Stromal cell of bone marrow (primary cell): ENCODE results near the gene PRDM15.

Experiments
- DNase-seq: peaks from one replicate; pipeline ENCODE4 v3.0.0-alpha.2; 2012; ENCODE audit warnings: low read depth

PRDM15 gene

DNA sequence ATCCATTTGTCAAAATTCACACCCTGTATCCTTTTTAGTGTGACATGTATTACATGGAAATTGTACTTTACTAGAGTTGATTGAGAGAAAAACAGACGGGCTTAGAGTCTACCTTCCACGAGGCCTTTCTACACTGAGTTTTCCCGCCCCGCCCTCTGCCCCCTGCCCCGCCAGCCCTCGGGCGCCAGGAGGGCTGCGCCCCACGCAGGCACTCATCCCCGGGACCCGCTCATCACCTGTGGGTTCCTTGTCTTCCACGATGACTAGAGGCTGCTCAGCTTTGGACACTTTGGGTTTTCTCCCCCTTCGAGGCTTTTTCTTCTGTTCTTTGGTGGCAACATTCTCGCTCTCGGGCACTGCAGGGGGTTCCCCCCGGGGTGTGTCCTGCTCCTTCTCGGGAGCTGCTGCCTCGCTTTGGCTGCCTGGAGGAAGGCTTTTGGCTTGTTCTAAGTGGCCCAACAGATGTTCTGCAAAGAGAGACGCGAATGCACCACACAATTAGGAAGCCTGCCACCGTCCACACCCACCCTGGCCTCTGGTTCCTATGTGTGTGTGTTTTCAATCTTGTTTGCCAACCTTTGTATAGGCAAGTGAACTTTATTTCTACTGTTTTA lies 39.6 kb downstream of the PRDM15 start:
- DNase-seq: no peak

DNA sequence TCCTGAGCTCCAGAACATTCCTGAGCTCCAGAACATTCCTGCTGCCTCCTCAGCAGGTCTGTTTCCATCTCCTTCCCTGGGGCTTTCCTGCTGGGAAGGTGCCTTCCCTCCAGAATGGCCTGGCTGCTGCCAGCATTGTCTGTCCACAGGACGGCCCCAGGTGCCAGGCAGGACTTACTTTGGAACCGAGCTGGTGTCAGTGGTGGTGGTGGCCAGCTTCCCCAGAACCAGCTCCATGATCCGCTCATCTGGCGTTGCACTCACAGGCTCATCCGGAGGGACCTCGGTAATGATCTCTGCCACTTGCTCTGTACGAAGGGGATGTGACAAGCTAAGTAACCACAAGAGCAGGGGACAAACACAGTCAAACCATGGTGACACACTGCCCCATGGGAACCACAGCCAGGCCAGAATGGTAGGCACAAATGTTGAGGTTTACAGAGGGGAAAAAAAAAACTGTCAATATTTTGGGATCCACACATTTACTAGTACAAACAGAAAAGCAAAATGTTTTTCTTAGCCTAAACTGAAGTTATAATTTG lies 41.3 kb downstream of the PRDM15 start:
- DNase-seq: no peak

DNA sequence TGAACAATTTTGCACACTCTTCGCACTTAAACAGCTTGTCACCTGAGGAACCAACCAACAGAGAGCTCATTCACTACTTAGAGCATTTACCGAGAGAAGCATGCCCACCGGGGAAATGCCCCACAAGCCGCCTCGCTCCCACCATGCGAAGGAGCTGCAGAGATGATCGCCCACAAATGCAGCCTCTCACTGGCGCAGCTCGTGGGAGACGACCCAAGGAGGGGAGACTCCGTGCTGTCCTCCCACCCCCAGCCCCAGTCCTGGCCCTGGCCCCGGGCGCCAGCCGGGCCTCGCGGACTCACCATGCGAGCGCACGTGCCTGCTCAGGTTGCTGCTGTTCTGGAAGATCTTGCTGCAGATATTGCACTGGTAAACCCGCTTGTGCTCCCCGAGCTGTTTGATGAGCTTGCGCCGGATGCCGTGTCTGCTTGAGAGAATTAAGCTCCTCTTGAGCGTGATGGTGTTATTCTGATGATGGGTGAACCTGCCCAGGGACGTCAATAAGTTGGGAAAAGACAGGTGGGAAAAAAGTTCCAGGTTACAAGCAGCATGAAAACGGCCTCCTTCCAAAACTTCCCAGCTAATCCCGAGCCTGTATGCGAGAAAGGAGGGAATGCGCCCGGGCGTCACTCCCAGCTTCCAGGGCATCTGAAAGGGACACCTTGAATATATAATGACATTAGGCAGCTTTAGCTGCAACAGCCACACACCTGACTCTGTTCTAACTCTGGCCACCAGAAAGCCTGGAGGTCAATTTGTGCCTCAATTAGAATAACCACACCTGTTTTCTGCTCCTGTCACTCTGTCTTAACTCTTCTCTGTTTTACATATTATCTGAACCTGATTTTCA lies 42.8 kb downstream of the PRDM15 start:
- DNase-seq: no peak

DNA sequence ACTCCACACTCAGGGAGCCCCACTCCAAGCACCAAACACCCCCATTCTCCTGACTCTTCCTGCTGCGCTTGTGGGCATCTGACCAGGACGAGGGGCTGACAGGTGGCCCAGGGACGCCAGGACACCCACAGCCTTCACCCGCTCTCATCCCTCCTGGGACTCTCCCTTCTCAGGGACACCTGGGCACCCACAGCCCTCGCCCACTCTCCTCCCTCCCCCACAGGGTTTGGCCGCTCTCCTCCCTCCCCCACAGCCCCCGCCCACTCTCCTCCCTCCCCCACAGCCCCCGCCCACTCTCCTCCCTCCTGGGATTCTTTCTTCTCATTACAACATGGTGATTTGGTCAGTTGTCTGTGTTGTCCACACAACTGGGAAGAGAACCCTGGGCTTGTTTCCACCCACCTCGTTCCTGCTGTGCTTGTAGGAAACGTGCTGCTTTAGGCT lies 43.4 kb downstream of the PRDM15 start:
- no peak for DNase-seq

DNA sequence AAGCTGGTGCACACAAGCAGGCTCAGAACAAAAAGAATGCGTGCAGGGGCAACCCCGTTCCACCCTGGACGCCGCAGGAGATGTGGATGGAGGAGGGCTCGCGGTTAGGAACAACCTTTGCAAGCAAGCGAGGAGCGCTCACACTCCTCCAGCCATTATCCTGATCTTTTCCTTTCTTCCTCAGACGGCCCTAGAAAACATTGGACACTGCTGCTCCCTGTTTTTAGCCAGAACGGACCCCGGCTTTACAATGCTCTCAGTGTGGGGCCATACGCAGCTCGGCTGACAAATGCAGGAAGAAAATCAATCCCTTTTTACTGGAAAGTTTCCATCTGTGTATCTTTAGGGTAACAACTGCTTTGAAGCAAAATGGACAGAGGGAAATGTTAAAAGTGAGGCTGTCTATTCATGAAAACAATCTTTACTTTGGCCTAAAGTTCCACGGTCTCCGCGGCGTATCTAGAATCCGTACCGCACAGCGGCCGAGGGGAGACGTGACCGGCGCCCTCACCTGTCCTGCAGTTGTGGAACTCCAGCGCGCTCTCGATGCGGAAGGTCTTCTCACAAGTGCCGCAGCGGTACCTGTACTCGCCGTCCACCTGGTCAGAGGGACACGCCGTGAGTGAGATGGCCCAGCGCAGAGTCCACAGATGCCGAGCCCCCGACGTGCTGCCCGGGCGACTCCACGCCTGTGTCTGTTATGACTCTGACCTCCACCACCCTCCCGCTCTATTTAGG lies 44.0 kb downstream of the PRDM15 start:
- DNase-seq: no peak

DNA sequence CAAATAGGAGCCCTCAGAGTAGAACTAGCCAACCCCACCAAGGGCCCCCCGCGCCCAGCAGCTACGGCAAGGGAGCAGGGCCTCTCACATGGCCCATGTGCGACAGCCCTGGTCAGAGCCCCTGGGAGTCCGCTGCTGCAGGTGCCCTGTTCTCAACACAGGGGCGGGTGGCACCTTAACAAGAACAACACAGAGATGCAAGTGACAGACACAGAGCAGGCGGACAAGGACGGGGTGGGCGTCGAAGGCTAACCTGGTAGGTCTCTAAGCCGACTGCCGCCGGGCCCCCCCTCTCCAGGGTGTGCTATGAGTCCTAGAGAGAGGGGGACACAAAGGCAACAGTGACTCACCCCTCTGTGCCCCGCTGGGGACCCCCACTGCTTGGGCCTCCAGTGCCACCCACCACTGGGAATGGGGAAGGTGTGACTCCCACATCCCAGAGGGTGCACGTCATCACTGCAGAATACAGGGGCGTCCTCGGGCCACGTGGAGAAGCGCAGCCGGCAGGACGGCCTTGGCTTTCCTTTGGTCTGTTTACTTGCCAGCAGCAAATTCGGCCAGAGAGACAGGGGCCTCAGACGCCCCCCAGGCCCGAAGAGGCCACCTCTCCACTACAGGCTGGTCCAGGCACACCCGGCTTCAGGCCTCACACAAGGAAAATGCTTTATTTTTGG lies 44.8 kb downstream of the PRDM15 start:
- DNase-seq: no peak

DNA sequence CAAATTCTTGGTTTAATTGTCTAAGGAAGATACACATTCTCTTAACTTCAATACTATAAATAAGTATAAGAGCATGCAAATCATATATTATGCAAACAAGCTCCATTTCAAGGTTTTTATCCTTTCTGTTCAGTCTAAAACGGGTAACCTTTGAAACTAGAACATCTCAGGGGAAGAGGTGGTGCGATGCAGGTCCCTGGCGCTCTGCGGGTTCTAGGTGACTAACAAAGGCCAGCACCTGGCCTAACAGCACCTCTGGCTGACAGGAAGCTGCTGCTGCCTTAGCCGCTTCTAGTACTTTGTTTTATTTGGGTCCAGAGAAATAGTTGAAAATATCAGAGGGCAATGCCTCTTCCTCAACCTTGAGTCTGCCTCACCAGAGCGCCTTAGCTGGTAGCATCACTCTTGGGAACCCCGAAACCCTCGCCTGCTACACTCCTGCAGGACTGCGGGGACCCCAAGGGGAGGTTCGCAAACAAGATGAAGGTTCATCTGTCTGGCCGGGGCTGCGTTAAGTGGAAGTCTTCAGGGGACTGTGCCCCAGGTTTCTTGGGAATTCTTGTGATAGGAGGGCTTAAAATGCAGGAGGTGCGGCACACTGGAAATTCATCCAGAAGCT lies 45.5 kb downstream of the PRDM15 start:
- no peak for DNase-seq

DNA sequence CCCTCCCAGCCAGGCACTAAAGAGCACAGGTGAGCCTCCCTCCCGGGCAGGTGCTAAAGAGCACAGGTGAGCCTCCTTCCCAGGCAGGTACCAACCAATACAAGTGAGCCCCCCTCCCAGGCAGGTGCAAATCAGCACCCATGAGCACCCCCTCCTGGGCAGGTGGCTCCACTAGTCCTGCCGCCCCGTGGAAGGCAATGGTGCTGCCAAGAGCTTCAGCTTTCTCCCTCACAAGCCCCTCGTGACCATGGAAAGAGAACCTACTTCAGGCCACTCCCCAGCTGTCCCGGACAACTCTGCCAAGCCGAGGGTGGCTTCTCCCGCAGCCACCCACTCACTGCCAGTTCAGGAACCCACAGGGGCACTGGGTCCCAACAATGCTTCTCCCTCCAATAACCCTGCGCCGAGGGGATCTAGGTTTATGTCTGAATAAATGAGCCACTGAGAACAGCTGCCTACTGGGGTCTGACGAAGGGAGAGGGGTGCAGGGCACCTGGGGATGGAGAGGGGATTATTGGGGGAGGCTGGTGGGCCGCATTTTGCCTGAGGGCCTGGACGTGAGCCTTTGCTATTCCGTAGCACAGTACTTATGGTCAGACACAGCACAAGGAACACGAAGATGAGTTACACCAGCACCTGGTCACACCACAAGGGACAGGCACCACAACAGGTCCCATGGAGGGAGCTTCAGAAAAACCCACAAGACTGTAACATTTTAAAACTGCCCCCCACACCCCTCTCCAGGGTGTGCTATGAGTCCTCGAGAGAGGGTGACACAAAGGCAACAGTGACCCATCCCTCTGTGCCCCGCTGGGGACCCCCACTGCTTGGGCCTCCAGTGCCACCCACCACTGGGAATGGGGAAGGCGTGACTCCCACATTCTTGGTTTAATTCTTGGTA lies 46.3 kb downstream of the PRDM15 start:
- no peak for DNase-seq

DNA sequence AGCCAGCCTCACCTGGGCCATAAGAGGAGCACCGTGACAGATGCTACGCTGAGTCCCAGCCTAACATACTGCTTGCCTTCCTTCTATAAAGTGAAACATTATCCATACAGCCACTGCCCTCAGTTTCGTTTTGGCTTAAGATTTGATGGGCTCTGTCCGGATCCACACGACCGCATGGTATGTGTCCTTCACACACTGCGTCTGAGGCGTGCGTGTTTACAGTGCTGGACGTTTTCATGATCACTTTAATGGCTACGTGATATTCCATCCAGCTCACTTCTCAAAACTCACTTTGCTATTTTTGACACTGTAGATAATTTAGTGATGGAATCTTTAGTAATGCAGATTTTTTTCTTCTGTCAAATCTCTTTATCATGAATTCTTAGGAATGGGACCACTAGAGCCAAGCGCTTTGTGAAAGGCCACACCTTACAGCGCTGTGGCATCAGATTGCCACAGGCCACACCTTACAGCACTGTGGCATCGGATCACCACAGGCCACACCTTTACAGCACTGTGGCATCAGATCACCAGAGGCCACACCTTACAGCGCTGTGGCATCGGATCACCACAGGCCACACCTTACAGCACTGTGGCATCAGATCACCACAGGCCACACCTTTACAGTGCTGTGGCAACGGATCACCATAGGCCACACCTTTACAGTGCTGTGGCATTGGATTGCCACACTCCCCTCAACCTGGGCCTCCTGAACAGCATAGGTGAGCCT lies 47.1 kb downstream of the PRDM15 start:
- DNase-seq: no peak

DNA sequence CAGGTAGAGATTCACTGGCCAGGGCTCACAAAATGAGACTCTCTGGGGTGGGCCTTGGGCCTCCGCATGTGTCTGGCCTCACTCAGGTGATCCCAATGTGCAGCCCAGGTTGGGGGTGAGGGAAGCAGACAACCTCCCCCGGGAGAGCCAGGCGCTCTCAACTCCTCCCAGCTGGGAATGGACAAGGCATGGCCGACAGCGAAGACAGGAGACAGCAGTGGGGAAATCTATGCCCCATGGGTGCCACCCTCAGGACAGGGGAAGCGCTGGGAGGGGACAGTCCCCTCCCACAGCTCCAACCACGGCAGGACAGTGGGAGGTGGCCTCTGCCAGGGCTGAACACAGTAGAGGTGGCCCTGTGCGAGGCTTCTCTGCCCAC lies 47.7 kb downstream of the PRDM15 start:
- no peak for DNase-seq

DNA sequence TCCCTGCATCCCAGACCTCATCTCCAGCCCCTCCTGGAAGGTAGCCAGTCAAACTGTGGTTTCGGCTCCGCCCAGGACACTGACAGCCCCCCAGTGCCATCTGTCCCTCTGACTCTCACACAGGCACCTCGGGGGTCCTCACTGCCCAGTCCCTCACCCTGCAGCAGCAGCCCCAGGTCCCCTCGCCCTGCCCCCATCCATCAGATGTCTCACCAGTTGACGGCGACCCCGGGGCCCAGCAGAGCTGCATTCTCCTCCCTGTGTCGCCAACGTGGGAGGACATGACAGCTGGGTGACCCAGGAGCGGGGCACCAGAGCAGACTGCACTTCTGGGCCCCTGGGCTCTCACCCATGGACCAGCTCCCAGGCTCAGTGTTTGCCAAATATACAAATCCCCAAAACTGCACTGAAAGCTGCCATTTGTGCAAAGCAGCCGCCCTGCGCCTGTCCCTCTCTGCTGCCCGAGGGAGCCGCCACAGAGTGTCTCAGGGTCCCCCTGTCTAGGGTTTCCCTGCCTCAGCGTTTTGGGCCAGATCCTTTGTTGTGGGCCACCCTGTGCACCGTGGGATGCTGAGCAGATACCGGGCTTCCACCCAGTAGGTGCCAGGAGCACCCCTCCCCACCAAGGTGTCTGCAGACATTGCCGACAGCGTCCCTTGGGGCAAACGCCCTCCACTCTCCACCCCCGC lies 48.2 kb downstream of the PRDM15 start:
- DNase-seq: no peak

DNA sequence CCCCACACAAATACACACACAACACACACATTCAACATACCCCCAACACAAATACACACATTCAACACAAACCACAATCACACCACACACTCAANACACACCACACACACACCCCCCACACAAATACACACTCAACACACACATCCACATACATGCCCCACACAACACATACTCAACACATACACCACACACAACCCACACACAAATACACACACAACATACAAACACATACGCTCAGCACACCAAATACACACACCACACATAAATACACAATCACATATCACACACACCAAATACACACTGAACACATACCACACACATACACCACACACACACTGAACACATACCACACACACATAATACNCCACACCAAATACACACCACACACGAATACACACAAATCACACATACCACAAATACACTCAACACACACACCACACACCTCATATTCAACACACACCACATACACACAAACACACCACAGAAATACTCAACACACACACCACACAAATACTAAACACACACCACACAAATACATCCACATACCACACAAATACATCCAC lies 48.9 kb downstream of the PRDM15 start:
- DNase-seq: no peak

DNA sequence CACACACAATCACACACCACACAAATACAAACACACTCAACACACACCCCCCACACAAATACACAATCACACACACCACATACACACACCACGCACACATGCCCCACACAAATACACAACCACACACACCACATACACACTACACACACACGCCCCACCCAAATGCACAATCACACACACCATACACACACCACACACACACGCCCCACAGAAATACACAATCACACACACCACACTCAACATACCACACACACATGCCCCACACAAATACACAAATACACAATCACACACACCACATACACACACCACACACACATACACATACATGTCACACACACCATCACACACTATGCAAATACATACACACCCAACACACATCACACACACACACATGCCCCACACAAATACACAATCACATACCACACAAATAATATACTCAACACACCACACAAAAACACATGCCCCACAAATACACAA lies 50.2 kb downstream of the PRDM15 start:
- no peak for DNase-seq

DNA sequence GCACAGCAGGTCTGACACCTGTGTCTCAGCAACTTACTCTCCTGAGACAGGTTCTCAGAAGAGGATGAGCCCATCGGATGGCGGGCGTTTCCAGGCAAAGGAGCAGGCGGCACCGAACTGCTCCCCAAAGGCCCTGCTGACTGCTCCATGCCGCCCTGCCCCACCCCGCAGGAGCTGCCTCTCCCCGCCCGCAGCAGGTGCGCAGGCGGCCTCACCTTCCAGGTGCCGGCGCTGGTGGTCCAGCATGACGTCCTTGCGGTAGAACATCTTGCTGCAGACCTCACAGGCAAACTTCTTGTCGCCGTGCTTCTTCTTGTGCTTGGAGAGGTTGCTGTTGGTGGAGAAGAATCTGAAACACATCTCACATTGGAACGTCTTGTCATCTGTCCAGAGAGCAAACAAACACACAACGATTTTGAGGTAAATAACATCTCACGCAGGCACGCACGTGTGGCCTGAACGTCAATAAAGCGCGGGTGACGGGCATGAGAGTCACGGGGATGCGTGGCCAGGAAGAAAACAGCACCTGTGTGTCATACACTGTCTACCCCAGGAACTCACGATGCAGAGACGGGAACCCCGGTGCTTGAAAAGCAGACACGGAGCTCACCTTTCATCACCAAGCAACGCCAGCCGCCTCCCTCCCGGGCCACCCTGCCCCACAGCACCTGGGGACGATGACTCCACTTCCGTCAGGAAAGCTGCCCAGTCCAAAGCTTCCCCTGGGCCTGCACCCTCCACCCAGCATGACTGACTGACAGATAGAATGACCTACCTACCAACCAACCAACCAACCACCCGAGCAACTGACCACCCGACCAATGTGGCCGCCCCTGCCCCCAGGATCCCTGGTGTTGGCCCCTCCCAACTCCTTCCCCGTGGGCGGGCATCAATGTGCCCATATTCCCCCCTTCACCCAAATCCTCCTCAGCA lies 50.9 kb downstream of the PRDM15 start:
- DNase-seq: no peak

DNA sequence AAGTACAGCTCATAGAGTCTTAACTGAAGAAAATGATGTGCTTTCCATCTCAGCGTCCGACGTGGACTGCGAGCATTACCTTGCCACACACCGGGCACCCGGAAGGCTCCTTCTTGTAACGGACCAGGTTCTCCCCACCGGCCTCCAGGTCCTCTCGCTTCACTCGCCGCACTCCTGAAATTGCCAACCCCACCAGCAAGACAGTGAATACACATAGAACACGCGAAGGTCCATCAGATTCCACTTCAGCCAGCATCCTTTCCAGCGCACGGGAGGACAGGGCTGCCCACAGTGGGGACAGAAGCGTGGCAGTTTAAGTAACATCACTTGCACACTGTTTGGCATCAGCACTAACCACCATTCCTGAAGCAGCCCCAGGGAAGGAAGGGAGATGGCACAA lies 53.3 kb downstream of the PRDM15 start:
- no peak for DNase-seq

DNA sequence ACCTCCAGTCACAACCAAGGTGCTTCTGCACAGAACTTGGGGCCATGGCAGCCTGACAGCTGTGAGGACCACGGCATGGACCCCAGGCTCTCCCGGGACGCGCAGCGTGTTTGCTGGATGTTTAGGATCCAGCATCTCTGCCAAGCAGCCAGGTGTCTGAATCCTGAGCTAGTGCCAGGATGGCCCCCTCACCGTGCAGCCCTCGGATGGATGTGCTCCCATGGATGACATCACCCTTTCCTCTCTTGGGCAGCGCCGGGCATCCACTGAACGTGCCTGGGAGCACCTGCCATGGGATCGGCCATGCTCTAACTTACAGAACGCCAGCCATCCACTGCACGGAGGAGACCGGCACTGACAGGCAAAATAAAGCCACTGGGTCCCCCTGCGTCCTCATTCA lies 53.9 kb downstream of the PRDM15 start:
- DNase-seq: no peak

DNA sequence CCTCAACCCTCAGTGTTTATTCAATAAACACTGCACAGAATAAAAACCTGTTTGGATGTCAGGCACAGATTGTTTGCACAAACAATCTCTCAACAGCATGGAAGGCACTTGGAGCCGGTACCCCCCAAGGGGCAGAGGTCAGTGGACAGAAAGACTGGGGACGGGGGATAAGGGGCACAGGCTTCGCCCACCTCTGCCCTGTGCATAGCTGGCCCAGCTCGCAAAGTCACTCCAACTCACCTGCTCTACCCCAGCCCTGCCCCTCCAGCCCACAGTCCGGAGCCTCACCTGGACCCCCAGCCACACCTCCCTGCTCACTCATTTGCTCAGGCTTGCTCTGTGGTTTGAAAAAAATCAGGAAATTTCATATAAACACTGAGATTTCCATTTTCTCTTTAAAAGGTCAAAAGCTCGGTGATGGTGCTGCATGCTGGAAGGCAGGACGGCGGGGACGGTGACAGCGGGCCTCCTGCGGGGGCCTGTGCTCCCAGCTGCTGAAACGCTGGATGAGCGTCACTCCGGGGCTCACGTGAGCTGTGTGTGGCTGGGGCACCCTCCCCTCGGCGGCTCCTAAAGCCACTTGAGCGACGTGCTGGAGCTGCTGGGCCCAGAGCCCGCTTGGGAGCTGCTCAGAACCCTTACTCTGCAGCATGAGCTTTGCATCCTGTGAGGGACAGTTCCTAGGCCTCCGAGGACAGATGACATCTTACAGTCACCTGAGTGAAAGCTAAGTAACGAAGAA lies 54.5 kb downstream of the PRDM15 start:
- no peak for DNase-seq
